IPS-NIHi11 (cell line): ENCODE measurements around the gene PLXNA2.

Experiments
- DNase-seq: peaks from one replicate; pipeline ENCODE4 v3.0.0; 2012; ENCODE audit warnings: mixed read lengths, low spot score

Gene PLXNA2

GRCh38 chr1:208145167-208145566 is 99.0 kb downstream of the PLXNA2 start:
- no peak for DNase-seq

GRCh38 chr1:208142590-208143382 is 101.4 kb downstream of the PLXNA2 start:
- no peak for DNase-seq

- no peak for DNase-seq
Observed at GRCh38 chr1:208141610-208142192, 102.5 kb downstream of the PLXNA2 start.

- no peak for DNase-seq
Observed at GRCh38 chr1:208139434-208140045, 104.6 kb downstream of the PLXNA2 start.

- no peak for DNase-seq
Observed at GRCh38 chr1:208137193-208137592, 107.0 kb downstream of the PLXNA2 start.

- no peak for DNase-seq
Observed at GRCh38 chr1:208136459-208137182, 107.6 kb downstream of the PLXNA2 start.

- no peak for DNase-seq
Observed at GRCh38 chr1:208135354-208135753, 108.8 kb downstream of the PLXNA2 start.

GRCh38 chr1:208134491-208134890 is 109.7 kb downstream of the PLXNA2 start:
- peak; percentile 29 for DNase-seq

GRCh38 chr1:208133355-208133754 is 110.8 kb downstream of the PLXNA2 start:
- DNase-seq, result no peak

- DNase-seq, result peak; percentile 91
Observed at GRCh38 chr1:208132287-208132882, 111.8 kb downstream of the PLXNA2 start.

GRCh38 chr1:208131621-208132286 is 112.4 kb downstream of the PLXNA2 start:
- DNase-seq, result peak; percentile 29

- no peak for DNase-seq
Observed at GRCh38 chr1:208129487-208129886, 114.7 kb downstream of the PLXNA2 start.

GRCh38 chr1:208129060-208129459 is 115.1 kb downstream of the PLXNA2 start:
- DNase-seq, result no peak

- peak; percentile 26 for DNase-seq
Observed at GRCh38 chr1:208127792-208128529, 116.2 kb downstream of the PLXNA2 start.

- DNase-seq, result no peak
Observed at GRCh38 chr1:208127284-208127683, 116.9 kb downstream of the PLXNA2 start.

- DNase-seq, result no peak
Observed at GRCh38 chr1:208126108-208126507, 118.1 kb downstream of the PLXNA2 start.

GRCh38 chr1:208122612-208123358 is 121.4 kb downstream of the PLXNA2 start:
- DNase-seq, result no peak

GRCh38 chr1:208121813-208122364 is 122.3 kb downstream of the PLXNA2 start:
- no peak for DNase-seq

GRCh38 chr1:208120431-208120790 is 123.8 kb downstream of the PLXNA2 start:
- DNase-seq, result no peak
